SK-N-DZ (cell line): ENCODE data around the gene CLDN18. TPM values are rescaled to one million over a fixed set of nuclear protein-coding genes. Genes with fewer than 3 reads are reported as not detected.

Experiments used
- DNase-seq: peaks from one replicate; pipeline ENCODE4 v3.0.0-alpha.2; 2015; ENCODE audit warnings: low spot score
- polyA plus RNA-seq, 2 experiments: library from polyadenylated mRNA; depleted of rRNA; stranded (reverse); fragments of >200 nt; gene quantifications; 2 replicates each; pipeline ENCODE4 v1.2.3, GENCODE V29; 2014

CLDN18 gene
- polyA plus RNA-seq (2014; cell fraction: cytosol; rRNA removed): not detected in 2 replicates
- polyA plus RNA-seq (2014; cell fraction: nucleus; rRNA removed): not detected in 2 replicates

DNA sequence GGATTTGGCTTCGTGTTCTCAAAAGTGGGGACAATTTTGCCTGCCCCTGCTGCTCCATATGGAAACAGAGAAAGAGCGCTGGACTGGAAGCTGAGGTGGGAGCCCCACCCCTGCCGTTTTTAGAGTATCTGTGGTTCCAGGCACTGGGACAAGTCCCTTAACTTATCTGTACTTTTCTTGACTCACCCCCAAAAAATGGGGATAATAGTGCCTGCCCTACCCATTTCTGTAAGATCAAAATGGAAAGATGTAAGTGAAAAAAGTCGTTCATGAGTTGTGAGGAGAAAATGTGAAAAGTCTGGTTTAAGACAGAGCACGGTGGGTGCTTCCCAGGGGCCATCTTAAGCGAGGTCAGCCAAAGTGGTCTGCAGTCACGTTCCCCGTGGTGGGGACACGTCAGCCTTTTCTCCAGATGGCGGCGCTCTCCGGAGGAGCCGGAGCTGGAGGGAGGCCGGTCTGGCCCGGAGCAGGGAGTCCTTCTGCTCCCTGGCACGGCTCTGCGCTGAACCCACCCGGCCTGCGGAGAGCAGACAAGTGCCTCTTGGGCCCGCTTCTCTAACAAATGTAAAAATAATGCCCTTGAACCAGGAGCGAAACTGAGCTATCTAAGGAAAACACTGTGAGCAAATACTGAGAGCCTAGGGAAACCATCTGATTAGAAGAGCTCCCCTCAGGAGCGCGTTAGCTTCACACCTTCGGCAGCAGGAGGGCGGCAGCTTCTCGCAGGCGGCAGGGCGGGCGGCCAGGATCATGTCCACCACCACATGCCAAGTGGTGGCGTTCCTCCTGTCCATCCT, at the start of gene CLDN18:
Gene CLDN18 (plus strand): TSS at position 690 of the 797 bp plus-strand sequence. CDS start 61 bp downstream, at position 751.
- no peak for DNase-seq

DNA sequence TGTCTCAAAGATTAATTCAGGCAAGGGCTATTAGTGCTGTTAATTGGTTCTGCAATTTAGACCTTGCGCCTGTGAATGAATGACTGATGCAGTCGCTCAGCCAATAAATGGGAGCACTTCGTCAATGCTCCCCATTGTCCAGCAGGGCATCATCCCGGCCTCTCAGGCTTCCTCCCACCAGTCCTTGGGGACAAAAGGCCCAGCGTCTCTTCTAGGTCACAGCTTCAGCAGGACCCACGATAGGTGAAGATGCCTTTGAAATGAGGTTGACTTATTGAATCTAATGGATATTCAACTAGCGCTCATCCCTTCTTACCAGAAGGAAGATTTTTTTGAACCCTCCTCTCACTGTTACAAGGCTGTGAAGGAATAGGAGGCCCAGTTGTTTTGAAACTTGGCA, 47.7 kb upstream of the CLDN18 start:
- no peak for DNase-seq

DNA sequence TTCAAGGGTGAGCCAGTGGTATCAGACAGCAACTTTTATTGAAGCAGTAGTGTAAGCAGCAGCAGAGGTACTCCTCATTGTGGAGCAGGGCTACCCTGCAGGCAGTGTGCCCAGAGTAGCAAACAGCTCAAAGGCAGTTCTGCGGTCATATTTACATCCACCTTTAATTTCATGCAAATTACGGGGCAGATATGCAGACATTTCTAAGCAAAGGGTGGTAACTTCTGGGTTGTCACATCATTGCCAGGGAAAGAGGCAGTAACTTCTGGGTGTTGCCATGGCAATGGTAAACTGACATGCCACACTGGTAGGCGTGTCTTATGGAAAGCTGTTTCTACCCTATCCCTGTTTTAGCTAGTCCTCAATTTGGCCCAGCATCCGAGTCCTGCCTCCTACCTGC, 46.5 kb upstream of the CLDN18 start:
- no peak for DNase-seq

DNA sequence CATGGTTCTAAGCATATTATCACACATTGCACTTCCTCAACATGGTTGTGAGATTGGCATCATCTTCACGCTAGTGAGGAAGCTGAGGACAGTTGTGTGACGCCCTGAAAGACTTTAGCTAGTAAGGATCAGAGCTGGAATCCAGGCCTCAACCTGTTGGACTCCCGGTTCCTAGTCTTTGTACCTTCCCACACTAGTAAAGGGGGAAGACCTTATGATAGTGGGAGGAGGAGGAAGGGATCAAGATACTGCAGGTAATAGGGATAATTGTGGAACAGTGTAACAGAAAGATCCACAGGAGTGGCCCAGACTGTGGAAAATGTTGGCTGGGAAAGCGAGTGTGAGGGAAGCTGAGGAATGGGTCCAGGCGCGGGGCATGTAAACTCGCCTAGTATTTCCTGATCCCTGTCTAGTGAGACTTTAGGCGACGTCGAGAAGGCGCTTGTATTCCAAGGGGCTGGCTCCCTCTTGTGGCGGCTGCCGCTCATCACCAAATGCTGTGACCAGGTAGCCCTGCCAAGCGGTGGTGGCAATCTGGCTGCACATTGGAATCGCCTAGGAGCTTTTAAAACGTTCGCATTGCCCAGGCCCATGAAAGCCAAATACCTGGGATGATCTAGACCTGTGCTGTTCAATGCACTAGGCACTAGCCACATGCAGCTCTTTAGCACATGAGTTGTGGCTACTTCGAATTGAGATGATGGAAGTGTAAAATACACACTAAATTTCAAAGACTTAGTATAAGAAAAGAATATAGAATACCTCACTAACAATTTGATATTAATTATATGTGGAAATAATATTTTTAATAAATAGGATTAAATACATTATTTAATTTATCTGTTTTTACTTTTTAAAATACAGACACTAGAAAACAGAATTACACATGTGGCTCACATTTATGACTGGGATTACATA, 38.8 kb upstream of the CLDN18 start:
- DNase-seq: peak; percentile 63

DNA sequence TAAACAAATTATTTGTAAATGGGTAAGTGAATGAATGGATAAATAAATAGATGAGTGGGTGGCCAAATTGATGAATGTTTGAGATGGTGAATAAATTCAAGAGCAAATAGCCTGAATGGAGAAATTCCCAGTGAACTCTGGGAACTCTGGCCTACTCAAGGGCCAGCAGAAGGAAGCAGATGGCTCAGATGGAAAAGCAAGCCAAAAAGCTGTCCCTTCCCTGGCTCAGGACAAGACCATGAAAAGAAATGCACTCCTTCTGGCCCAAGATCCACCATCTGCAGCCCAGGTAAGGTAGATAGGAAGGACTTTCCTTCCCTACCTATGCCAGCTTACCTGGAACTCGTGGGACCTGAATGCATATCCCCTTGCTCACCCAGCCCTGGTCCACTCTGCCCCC, 37.6 kb upstream of the CLDN18 start:
- DNase-seq: no peak

DNA sequence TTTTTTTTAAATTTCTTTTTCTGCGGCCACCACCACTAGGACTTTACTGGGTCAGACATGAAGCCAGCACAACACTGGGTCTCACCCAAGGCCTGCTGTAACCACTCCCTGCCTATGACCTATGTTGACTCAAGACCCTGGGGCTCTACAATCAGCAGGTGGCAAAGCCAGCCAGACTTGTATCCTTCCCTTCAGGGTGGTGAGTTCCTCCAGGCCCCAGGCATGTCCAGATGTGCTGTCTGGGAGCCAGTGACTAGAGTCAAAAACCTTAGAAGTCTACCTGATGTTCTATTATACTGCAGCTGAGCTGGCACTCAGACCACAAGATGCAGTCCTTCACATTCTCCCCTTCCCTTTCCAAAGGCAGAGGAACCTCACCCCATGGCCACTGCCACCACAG, 31.6 kb upstream of the CLDN18 start:
- no peak for DNase-seq

DNA sequence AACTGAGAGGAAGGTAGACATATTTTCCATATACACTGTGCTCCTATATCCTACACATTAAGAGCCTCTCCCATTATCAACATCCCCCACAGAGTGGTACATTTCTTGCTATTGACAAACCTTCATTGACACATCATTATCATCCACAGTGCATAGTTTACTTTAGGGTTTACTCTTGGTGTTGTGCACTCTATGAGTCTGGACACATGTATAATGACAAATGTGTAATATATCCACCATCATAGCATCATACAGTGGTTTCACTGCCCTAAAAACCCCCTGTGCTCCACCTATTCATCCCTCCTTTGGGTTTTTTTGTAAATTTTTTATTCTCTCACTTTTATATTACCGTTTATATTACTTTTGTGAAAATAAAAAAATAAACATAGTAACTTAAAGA, 22.2 kb upstream of the CLDN18 start:
- no peak for DNase-seq

DNA sequence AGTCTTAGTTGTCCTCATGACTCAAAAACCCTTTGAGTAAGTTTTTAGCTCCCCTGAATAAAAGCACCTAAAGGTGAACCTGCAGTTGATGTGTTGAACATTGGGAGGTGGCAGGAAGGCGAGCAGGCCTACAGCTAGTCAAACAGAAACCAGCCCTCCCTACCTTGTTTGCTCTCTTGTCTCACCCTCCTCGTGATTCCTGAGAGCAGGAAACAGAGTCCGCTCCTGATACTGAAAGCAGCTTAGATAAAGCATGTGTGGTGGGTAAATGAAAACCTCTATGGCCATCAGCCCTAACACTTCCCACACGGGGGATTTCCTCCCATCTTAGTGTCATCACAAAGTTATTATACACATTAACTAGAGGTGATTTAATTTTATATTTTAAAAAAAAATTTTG, 21.8 kb upstream of the CLDN18 start:
- DNase-seq: no peak

DNA sequence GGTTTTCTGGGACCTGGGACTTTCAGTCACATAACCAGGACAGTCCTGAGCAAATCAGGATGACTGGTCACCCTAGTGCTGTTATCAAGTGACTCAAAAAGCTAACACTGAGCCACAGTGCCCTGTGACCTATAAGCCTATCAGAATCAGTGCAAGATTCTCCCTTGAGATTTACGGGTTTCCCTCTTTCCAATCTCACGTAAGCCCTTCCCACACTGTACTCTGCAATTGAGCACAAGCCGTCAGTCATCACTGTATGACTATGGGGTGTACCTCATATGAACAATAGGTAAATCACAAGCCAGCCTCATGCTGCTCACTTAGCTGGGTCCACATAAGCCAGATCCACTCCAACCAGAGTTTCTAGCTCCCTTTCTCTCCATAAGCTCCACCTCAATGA, 21.0 kb upstream of the CLDN18 start:
- no peak for DNase-seq

DNA sequence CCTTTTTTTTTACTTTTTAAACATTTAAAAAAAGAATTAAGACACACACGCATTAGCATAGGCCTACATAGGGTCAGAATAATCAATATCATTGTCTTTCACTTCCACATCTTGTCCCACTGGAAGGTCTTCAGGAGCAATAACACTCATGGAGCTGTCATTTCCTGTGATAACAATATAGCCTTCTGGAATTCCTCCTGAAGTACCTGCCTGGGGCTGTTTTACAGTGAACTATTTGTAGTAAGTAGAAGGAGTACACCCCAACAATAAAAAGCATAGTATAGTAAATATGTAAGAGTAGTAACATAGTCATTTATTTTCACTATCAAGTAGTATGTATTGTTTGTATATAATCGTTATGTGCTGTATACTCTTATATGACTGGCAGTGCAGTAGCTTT, 19.5 kb upstream of the CLDN18 start:
- DNase-seq: no peak

DNA sequence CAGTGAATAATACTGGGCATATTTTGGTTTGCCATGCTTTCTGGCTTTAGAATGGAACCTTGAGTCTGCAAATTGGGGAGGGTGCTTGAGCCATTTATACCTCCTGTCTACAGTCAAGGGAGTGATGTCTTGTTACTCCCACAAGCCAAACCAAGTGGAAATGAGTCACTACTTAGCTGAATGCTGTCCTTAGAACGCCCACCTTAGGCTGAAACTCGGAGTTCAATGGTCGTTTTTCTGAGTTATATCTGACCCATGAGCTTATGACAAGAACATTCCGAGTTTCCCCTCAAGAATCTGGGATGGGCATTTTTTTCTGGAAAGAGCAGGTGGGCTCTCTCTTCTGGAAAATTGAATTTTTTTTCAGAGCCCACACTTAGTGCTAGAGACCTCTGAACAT, 17.4 kb upstream of the CLDN18 start:
- no peak for DNase-seq

DNA sequence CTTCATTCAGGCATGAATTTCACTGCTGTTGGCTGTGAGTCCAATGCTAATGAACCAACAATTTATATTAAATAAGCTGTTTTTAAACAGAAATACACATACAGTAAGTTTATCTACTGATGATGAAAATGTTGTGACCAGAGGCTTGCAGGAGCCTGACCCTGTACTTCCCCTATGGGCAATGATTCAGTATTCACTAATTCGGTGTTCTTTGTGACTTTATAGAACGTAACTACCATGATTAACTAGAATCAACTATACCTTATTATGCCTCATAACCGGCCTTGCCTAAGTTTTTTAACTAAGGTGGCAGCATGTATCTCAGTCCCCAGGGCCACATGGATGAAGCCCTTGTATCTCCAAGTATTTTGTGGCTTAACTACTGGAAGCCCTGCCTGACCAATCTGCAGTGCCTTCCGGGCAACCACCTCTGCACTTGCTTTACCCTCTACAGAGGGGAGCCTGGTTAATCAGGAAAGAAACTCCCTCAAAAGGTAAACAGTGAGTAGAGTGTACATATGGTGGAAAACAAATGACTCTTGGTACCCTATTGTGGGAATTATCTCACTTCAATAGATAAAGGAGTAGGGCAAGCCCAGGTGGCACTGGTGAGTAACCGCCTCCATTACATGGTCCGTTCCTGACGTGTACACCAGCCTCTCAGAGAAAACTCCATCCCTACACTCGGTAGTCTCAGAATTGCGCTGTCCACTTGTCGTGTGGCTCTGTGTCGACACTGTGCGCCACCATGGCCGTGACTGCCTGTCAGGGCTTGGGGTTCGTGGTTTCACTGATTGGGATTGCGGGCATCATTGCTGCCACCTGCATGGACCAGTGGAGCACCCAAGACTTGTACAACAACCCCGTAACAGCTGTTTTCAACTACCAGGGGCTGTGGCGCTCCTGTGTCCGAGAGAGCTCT, 11.6 kb upstream of the CLDN18 start:
- no peak for DNase-seq

DNA sequence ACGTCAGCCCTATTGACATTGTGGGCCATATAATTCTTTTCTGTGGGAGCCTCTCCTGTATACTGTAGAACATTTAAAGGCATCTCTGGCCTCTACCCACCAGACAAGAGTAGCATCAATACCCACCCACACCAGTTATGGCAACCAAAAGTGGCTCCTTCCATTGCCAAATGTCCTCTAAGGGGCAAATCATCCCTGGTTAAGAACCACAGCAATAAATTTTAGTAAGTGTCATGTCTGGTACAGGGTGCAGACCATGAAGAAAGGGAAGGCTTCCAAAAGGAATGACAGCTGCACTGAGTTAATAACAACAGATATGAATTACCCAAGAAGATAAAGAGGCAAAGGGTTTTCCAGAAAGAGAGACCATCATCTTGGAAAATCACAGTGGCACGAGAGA, 6.9 kb upstream of the CLDN18 start:
- DNase-seq: no peak

DNA sequence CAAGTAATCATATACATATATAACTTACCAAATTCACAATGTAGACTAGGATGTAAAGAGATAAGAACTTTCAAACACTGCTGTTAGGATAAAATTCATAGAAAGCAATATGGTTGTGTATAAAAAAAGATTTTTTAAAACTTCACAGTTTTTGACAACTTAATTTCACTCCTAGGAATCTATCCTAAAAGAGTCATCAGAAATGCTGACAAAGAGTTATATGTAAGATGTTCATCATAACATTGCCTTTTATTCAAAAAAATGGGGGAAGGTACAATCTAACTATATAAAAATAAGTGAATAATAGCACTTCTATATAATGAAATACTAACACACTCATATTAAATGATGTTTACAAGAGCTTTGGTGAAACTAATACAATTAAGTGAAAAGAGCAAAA, 4.3 kb upstream of the CLDN18 start:
- DNase-seq: no peak

DNA sequence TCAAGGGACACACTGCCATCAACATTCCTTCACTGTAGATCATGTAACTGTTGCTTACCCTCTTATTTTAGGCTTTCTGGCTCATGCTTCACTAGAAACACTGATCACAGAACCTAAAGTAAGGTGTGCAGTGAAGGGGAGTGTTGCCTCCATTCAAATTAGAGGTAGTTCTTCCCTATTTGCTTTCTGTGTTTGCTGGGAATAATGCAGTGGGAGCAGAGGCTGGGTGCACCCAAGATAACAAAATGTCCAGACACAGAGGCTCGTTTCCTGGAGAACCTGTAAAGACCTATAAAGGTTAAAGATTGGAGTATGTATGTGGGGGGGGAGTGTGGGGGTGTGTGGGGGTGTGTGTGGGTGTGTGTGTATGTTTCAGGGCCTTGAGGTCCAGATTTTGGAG, 2.1 kb upstream of the CLDN18 start:
- no peak for DNase-seq

DNA sequence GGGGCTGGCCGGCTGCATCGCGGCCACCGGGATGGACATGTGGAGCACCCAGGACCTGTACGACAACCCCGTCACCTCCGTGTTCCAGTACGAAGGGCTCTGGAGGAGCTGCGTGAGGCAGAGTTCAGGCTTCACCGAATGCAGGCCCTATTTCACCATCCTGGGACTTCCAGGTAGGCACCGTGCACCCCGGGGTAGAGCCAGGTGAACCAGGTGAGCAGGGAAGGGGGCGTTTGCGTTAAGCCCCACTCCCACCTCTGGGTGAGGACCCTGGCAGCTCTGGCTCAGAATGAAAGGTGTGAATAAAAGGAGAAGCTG, 267 bp downstream of the CLDN18 start:
- DNase-seq: no peak

DNA sequence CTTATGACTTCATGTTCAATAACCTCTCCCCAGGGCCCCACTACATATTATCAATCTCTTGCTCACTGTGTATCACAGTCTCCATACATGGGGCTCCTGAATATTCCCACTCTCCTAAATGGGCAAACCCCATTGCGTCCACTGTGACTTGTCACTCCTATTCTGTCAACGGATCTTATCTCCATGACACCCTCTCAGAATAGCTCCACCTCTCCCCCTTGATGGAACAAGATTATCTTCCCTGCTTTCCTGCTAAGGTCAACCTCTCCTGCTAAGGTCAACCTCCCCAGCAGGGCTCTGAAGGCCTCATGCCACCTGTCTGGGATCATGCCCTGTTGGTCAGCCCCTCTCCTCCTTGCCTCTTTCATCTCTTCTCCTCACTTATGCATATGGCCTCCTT, 1.8 kb downstream of the CLDN18 start:
- peak; percentile 6 for DNase-seq

DNA sequence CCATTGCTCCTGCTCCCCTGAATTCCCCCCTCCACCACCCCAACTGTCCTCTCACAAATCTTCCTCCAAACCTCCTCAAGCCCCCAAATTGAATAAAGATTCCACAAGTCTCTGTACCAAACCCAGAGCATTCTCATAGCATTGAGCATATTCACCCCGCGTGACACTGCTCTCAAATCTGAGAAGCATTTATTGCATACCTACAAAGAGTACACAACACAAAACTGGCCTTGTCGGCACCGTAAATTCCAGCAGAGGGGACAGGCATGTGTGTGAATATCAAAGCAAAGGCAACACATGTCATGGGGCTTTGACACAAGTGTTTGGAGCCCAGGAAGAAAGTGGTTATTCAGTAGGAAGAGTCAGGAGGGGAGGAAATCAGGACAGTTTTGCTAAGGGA, 2.6 kb downstream of the CLDN18 start:
- no peak for DNase-seq

DNA sequence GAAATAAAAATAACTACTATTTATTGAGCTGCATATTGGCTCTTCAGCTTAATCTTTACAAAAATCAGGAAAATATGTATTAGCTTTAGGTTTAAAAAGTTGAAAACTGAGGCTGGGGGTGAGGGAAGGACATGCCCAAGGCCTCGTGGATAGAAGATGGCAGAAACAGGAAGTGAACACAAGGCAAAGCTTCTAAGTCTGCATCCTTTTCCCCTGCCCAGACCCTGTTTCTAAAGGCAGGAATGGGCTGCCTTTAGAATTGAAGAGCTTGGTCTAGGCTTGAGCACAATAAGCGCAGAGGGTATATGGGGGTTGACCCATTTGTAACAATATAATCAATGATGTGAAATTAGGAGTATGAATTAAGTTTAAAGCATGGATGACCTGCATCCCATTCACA, 6.1 kb downstream of the CLDN18 start:
- no peak for DNase-seq

DNA sequence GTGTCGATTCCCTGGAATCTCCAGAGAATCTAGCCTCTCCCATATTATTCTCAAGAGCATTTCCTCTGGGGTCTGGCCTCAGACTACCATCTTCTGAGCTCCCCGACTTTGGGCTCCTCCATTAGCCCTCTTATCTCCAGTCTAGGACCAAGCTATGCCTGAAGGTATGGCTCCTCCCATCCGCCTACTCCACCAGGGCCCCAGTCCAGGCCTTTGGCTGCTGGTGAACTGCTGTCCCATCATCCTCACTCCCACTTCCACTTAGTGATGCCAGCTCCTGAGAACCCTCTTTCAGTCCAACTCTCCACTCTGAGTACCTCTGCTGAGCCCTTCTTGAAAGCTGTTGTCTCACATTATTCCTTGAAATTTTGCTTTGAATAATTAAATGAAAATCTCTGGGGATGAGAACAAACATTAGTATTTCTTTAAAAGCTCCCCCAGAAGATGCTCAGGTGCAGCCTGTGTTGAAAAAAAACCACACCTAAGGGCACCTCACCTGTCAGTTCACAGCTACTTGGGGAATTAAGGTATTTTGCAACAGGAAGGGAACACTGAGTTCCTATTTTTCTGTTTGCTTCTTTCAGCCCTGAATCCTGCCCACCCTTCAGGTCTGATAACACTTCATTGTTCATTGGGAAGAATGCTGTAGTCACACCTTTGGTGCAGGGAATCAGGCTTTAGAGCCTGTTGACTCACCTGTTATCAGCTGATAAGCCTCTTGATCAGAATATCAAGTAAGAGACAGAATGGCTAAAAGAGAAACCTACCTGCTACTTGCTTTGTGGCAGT, 9.5 kb downstream of the CLDN18 start:
- no peak for DNase-seq

DNA sequence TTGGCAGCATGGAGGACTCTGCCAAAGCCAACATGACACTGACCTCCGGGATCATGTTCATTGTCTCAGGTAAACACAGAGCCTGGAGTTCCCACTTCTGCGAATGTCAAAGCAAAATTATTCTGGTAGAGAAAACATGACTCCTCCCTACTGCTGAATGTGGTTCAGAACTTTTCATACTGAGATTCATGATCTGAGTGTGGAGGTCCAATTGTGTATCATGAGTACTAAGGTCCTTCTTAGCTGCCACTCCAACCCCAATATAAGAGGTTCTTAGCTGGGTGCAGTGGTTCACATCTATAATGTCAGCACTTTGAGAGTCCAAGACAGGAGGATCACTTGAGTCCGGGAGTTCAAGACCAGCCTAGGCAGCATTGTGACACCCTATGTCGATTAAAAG, 13.8 kb downstream of the CLDN18 start:
- no peak for DNase-seq
